Activated T-helper 2 cell treated with anti-CD3 and anti-CD28 coated beads, Interferon-gamma antibody, Interleukin-2, Interleukin-4, amounts not matched to agents 10 μg/mL and 5 μg/mL and 100 μg/mL, durations not matched to agents 14 hours and 24 hours and 36 hours (primary cell): ENCODE results near the gene ARHGEF17. TPM values are rescaled to one million over a fixed set of nuclear protein-coding genes. Genes with fewer than 3 reads are reported as not detected.

ENCODE experiments used
- DNase-seq: peaks from one replicate; pipeline ENCODE4 v3.0.0; 2021; ENCODE audit warnings: low spot score
- H3K27ac Mint-ChIP-seq: one replicate; pipeline ENCODE4 v1.8.0; 2021; ENCODE audit warnings: mixed read lengths
- H3K27me3 Mint-ChIP-seq: one replicate; pipeline ENCODE4 v1.8.0; 2021; ENCODE audit warnings: low read depth, mixed read lengths
- H3K36me3 Mint-ChIP-seq: one replicate; pipeline ENCODE4 v1.8.0; 2021; ENCODE audit warnings: low read depth, mixed read lengths
- H3K4me1 Mint-ChIP-seq: one replicate; pipeline ENCODE4 v1.8.0; 2021; ENCODE audit warnings: low read depth, mixed read lengths
- H3K4me3 Mint-ChIP-seq: one replicate; pipeline ENCODE4 v1.8.0; 2021; ENCODE audit warnings: low read depth, mild to moderate bottlenecking, moderate library complexity, mixed read lengths
- H3K9me3 Mint-ChIP-seq: one replicate; pipeline ENCODE4 v1.8.0; 2021; ENCODE audit warnings: mixed read lengths
- intact Hi-C: fragments of 100-400 bp; cut with micrococcal nuclease; formaldehyde crosslinking; loops from one replicate; pipeline ENCODE4 v1.15.1; 2023
- total RNA-seq: library from RNA; stranded (reverse); gene quantifications from 2 replicates; pipeline ENCODE4 v1.2.3, GENCODE V29; 2022

The ARHGEF17 gene
- total RNA-seq, 1 donor from 2014 or later: 0.30 TPM

- H3K36me3 Mint-ChIP-seq: peaks cover 28% of the 10 kb centered on the region
- intact Hi-C loops: loop anchor here (5.0 kb wide), 1 partner anchor 84 kb away; the partner anchor contains the start of gene ARHGEF17
- DNase-seq: no peak
- H3K4me3 Mint-ChIP-seq: no peak overlapping the region
- H3K27me3 Mint-ChIP-seq: no peaks in the 10 kb centered on the region
- H3K9me3 Mint-ChIP-seq: no peaks in the 10 kb centered on the region
- peaks cover 12% of the 10 kb centered on the region for H3K4me1 Mint-ChIP-seq
- no peak overlapping the region for H3K27ac Mint-ChIP-seq
Observed at GRCh38 chr11:73391665-73392064, 83.6 kb downstream of the ARHGEF17 start.

- H3K4me3 Mint-ChIP-seq: no peak overlapping the region
- H3K36me3 Mint-ChIP-seq: peaks cover 34% of the 10 kb centered on the region
- no peak for DNase-seq
- H3K9me3 Mint-ChIP-seq: no peaks in the 10 kb centered on the region
- H3K4me1 Mint-ChIP-seq: peaks cover 7% of the 10 kb centered on the region
- no peaks in the 10 kb centered on the region for H3K27me3 Mint-ChIP-seq
- H3K27ac Mint-ChIP-seq: no peak overlapping the region
- intact Hi-C loops: loop anchor here (1.0 to 5.0 kb wide), 2 partner anchors 41 to 85 kb away; partner anchors contain the start of gene ARHGEF17
Observed at GRCh38 chr11:73392108-73393010, 84.3 kb downstream of the ARHGEF17 start.

GRCh38 chr11:73393011-73393380 is 84.9 kb downstream of the ARHGEF17 start:
- no peak for DNase-seq
- Mint-ChIP-seq H3K9me3 (no peaks in the 10 kb centered on the region), H3K4me1 (peaks cover 5% of the 10 kb centered on the region), H3K4me3 (no peak overlapping the region), H3K27ac (no peak overlapping the region), H3K36me3 (peaks cover 37% of the 10 kb centered on the region), H3K27me3 (no peaks in the 10 kb centered on the region)
- intact Hi-C loops: loop anchor here (1.0 to 5.0 kb wide), 2 partner anchors 42 to 86 kb away; partner anchors contain the start of gene ARHGEF17

GRCh38 chr11:73393479-73394415 is 85.7 kb downstream of the ARHGEF17 start:
- Mint-ChIP-seq H3K4me3 (no peak overlapping the region), H3K27me3 (no peaks in the 10 kb centered on the region), H3K27ac (no peak overlapping the region), H3K36me3 (peaks cover 34% of the 10 kb centered on the region), H3K4me1 (peaks cover 2% of the 10 kb centered on the region), H3K9me3 (no peaks in the 10 kb centered on the region)
- DNase-seq: peak; percentile 52
- intact Hi-C loops: loop anchor here (1.0 to 5.0 kb wide), 2 partner anchors 42 to 86 kb away; partner anchors contain the start of gene ARHGEF17

GRCh38 chr11:73394416-73395296 is 86.6 kb downstream of the ARHGEF17 start:
- DNase-seq: no peak
- Mint-ChIP-seq H3K27me3 (no peaks in the 10 kb centered on the region), H3K27ac (no peak overlapping the region), H3K4me3 (no peak overlapping the region), H3K9me3 (no peaks in the 10 kb centered on the region), H3K36me3 (peaks cover 39% of the 10 kb centered on the region), H3K4me1 (peaks cover 5% of the 10 kb centered on the region)
- intact Hi-C loops: loop anchor here (5.0 kb wide), 1 partner anchor 87 kb away; the partner anchor contains the start of gene ARHGEF17

GRCh38 chr11:73395297-73396208 is 87.5 kb downstream of the ARHGEF17 start:
- no peaks in the 10 kb centered on the region for H3K27me3 Mint-ChIP-seq
- H3K4me3 Mint-ChIP-seq: no peak overlapping the region
- no peak for DNase-seq
- H3K27ac Mint-ChIP-seq: no peak overlapping the region
- H3K36me3 Mint-ChIP-seq: peaks cover 40% of the 10 kb centered on the region
- H3K9me3 Mint-ChIP-seq: no peaks in the 10 kb centered on the region
- intact Hi-C loops: no loop called here
- H3K4me1 Mint-ChIP-seq: peaks cover 3% of the 10 kb centered on the region

- peaks cover 3% of the 10 kb centered on the region for H3K4me1 Mint-ChIP-seq
- peaks cover 43% of the 10 kb centered on the region for H3K36me3 Mint-ChIP-seq
- intact Hi-C loops: no loop called here
- no peak overlapping the region for H3K4me3 Mint-ChIP-seq
- no peaks in the 10 kb centered on the region for H3K27me3 Mint-ChIP-seq
- H3K27ac Mint-ChIP-seq: no peak overlapping the region
- H3K9me3 Mint-ChIP-seq: no peaks in the 10 kb centered on the region
- no peak for DNase-seq
Observed at GRCh38 chr11:73396251-73396930, 88.3 kb downstream of the ARHGEF17 start.

GRCh38 chr11:73396985-73397384 is 88.9 kb downstream of the ARHGEF17 start:
- intact Hi-C loops: no loop called here
- Mint-ChIP-seq H3K9me3 (no peaks in the 10 kb centered on the region), H3K27me3 (no peaks in the 10 kb centered on the region), H3K4me1 (peaks cover 3% of the 10 kb centered on the region), H3K36me3 (peaks cover 43% of the 10 kb centered on the region), H3K4me3 (no peak overlapping the region), H3K27ac (no peak overlapping the region)
- no peak for DNase-seq

GRCh38 chr11:73397468-73398131 is 89.5 kb downstream of the ARHGEF17 start:
- no peak for DNase-seq
- no peak overlapping the region for H3K27ac Mint-ChIP-seq
- intact Hi-C loops: no loop called here
- no peaks in the 10 kb centered on the region for H3K9me3 Mint-ChIP-seq
- H3K4me3 Mint-ChIP-seq: no peak overlapping the region
- H3K4me1 Mint-ChIP-seq: peaks cover 3% of the 10 kb centered on the region
- peaks cover 43% of the 10 kb centered on the region for H3K36me3 Mint-ChIP-seq
- no peaks in the 10 kb centered on the region for H3K27me3 Mint-ChIP-seq

GRCh38 chr11:73398132-73398526 is 90.1 kb downstream of the ARHGEF17 start:
- H3K27ac Mint-ChIP-seq: peak overlapping the region; percentile 28
- H3K9me3 Mint-ChIP-seq: no peaks in the 10 kb centered on the region
- peaks cover 40% of the 10 kb centered on the region for H3K36me3 Mint-ChIP-seq
- H3K4me3 Mint-ChIP-seq: no peak overlapping the region
- intact Hi-C loops: no loop called here
- no peak for DNase-seq
- peaks cover 3% of the 10 kb centered on the region for H3K4me1 Mint-ChIP-seq
- H3K27me3 Mint-ChIP-seq: no peaks in the 10 kb centered on the region
